H9 (cell line): Measurements from ENCODE around the gene GARIN5A. TPM values are rescaled to one million over a fixed set of nuclear protein-coding genes. Genes with fewer than 3 reads are reported as not detected.

ENCODE experiments used
- DNase-seq: peaks from one replicate; pipeline ENCODE4 v3.0.0-alpha.2; 2017
- H2AFZ ChIP-seq: one replicate; pipeline ENCODE4 v1.6.1; 2013; ENCODE audit warnings: mild to moderate bottlenecking, low read length, control low read depth, moderate library complexity
- H2AK5ac ChIP-seq: 2 replicates; pipeline ENCODE4 v1.6.1; 2013; ENCODE audit warnings: low read length, control low read depth, mixed read lengths; ENCODE audit not compliant: insufficient read length
- H2BK120ac ChIP-seq: one replicate; pipeline ENCODE4 v1.6.1; 2013; ENCODE audit warnings: low read depth, mild to moderate bottlenecking, low read length, control low read depth, inconsistent platforms; ENCODE audit not compliant: poor library complexity, severe bottlenecking
- H2BK12ac ChIP-seq: 2 replicates; pipeline ENCODE4 v1.6.1; 2013; ENCODE audit warnings: low read length, control low read depth, mixed read lengths, low read depth; ENCODE audit not compliant: insufficient read length
- H2BK15ac ChIP-seq: 2 replicates; pipeline ENCODE4 v1.6.1; 2013; ENCODE audit warnings: low read depth, low read length, control low read depth
- H2BK20ac ChIP-seq: one replicate; pipeline ENCODE4 v1.6.1; 2013; ENCODE audit warnings: low read depth, mild to moderate bottlenecking, low read length, control low read depth, inconsistent platforms; ENCODE audit not compliant: poor library complexity, severe bottlenecking
- H2BK5ac ChIP-seq: 2 replicates; pipeline ENCODE4 v1.6.1; 2013; ENCODE audit warnings: low read length, control low read depth, mixed read lengths; ENCODE audit not compliant: insufficient read length
- H3K14ac ChIP-seq: 2 replicates; pipeline ENCODE4 v1.6.1; 2013; ENCODE audit warnings: low read length, control low read depth; ENCODE audit not compliant: insufficient read depth
- H3K18ac ChIP-seq: 2 replicates; pipeline ENCODE4 v1.6.1; 2013; ENCODE audit warnings: low read depth, mild to moderate bottlenecking, mixed read lengths, low read length, control low read depth; ENCODE audit not compliant: insufficient read length
- H3K23ac ChIP-seq: 2 replicates; pipeline ENCODE4 v1.6.1; 2013; ENCODE audit warnings: low read length, control low read depth, mixed read lengths, low read depth; ENCODE audit not compliant: insufficient read length
- H3K23me2 ChIP-seq: 2 replicates; pipeline ENCODE4 v1.6.1; 2013; ENCODE audit warnings: low read depth, mild to moderate bottlenecking, mixed read lengths, low read length, control low read depth; ENCODE audit not compliant: insufficient read length, poor library complexity, severe bottlenecking
- H3K27ac ChIP-seq: 2 replicates; pipeline ENCODE4 v1.5.1; 2013; ENCODE audit warnings: low read length, control low read depth, mixed read lengths, low read depth; ENCODE audit not compliant: insufficient read length
- H3K27me3 ChIP-seq: 2 replicates; pipeline ENCODE4 v1.6.1; 2013; ENCODE audit warnings: low read length, control low read depth, inconsistent platforms; ENCODE audit not compliant: insufficient read depth
- H3K4ac ChIP-seq: 2 replicates; pipeline ENCODE4 v1.6.1; 2013; ENCODE audit warnings: low read depth, mild to moderate bottlenecking, control low read depth, inconsistent platforms, low read length, moderate library complexity
- H3K4me1 ChIP-seq: 2 replicates; pipeline ENCODE4 v1.6.1; 2013; ENCODE audit warnings: low read length, control low read depth, inconsistent platforms; ENCODE audit not compliant: insufficient read depth
- H3K4me2 ChIP-seq: 2 replicates; pipeline ENCODE4 v1.6.1; 2013; ENCODE audit warnings: low read length, control low read depth, mixed read lengths; ENCODE audit not compliant: insufficient read length, insufficient read depth
- H3K56ac ChIP-seq: 2 replicates; pipeline ENCODE4 v1.6.1; 2013; ENCODE audit warnings: low read depth, mild to moderate bottlenecking, mixed read lengths, low read length, control low read depth; ENCODE audit not compliant: insufficient read length
- H3K79me1 ChIP-seq: 2 replicates; pipeline ENCODE4 v1.6.1; 2013; ENCODE audit warnings: low read depth, mild to moderate bottlenecking, moderate library complexity, low read length, control low read depth, inconsistent platforms; ENCODE audit not compliant: insufficient read depth, poor library complexity, severe bottlenecking
- H3K79me2 ChIP-seq: 2 replicates; pipeline ENCODE4 v1.6.1; 2013; ENCODE audit warnings: low read length, control low read depth, inconsistent platforms; ENCODE audit not compliant: insufficient read depth
- H3K9ac ChIP-seq: 2 replicates; pipeline ENCODE4 v1.6.1; 2013; ENCODE audit warnings: low read length, control low read depth, mixed read lengths; ENCODE audit not compliant: insufficient read length; ENCODE audit errors: extremely low read depth
- H3K9me3 ChIP-seq: one replicate; pipeline ENCODE4 v1.6.1; 2013; ENCODE audit warnings: low read depth, low read length, inconsistent platforms; ENCODE audit not compliant: control insufficient read depth
- H3T11ph ChIP-seq: one replicate; pipeline ENCODE4 v1.6.1; 2013; ENCODE audit warnings: mild to moderate bottlenecking, low read length, control low read depth, inconsistent platforms
- H4K20me1 ChIP-seq: one replicate; pipeline ENCODE4 v1.6.1; 2013; ENCODE audit not compliant: control insufficient read depth, insufficient read length, insufficient read depth
- H4K5ac ChIP-seq: 2 replicates; pipeline ENCODE4 v1.6.1; 2013; ENCODE audit warnings: low read depth, mild to moderate bottlenecking, mixed read lengths, low read length, control low read depth; ENCODE audit not compliant: insufficient read length
- H4K8ac ChIP-seq: replicated peaks from 2 replicates; pipeline ENCODE4 v1.6.1; 2013; ENCODE audit warnings: low read length, control low read depth, mixed read lengths, low read depth; ENCODE audit not compliant: insufficient read length
- H4K91ac ChIP-seq: 2 replicates; pipeline ENCODE4 v1.6.1; 2013; ENCODE audit warnings: low read depth, mild to moderate bottlenecking, moderate library complexity, mixed read lengths, low read length, control low read depth; ENCODE audit not compliant: insufficient read length
- H3K27ac Mint-ChIP-seq, 3 experiments: 2 replicates in 2 of 3; 3 replicates in 1 of 3; pipeline ENCODE4 v1.8.0; 2020 to 2021; ENCODE audit warnings: mixed read lengths in 3 of 3, mild to moderate bottlenecking in 1 of 3, moderate library complexity in 1 of 3
- H3K27me3 Mint-ChIP-seq: 2 replicates; pipeline ENCODE4 v1.8.0; 2021; ENCODE audit warnings: low read depth, mild to moderate bottlenecking, moderate library complexity, mixed read lengths
- H3K36me3 Mint-ChIP-seq, 3 experiments: 2 replicates in 2 of 3; 3 replicates in 1 of 3; pipeline ENCODE4 v1.8.0; 2020 to 2021; ENCODE audit warnings: low read depth in 3 of 3, mixed read lengths in 3 of 3; ENCODE audit not compliant: insufficient read depth in 1 of 3
- H3K4me1 Mint-ChIP-seq, 2 experiments: 2 replicates each; pipeline ENCODE4 v1.8.0; 2020; ENCODE audit warnings: mixed read lengths in 2 of 2
- H3K4me3 Mint-ChIP-seq, 2 experiments: 2 replicates in 1 of 2; 3 replicates in 1 of 2; pipeline ENCODE4 v1.8.0; 2020 to 2021; ENCODE audit warnings: mild to moderate bottlenecking in 2 of 2, mixed read lengths in 2 of 2, moderate library complexity in 1 of 2
- H3K9me3 Mint-ChIP-seq, 2 experiments: 2 replicates in 1 of 2; 3 replicates in 1 of 2; pipeline ENCODE4 v1.8.0; 2020; ENCODE audit warnings: mild to moderate bottlenecking in 2 of 2, mixed read lengths in 2 of 2, moderate library complexity in 1 of 2
- CTCF ChIP-seq: fragments of 200-600 bp; sonication (generic); conservative IDR thresholded peaks from 3 replicates; pipeline ENCODE4 v1.8.0; 2021; ENCODE audit warnings: antibody characterized with exemption, mild to moderate bottlenecking
- WGBS: extraction: QIAGEN DNeasy Blood & Tissue Kit; methylation state at CpG from one replicate; pipeline ENCODE4 v1.1.7; 2013; ENCODE audit warnings: missing lambda C conversion rate, low lambda C conversion rate, mixed read lengths; ENCODE audit not compliant: insufficient read length; ENCODE audit errors: extremely low coverage; 5-methylcytosine and 5-hydroxymethylcytosine counted together
- total RNA-seq: library from RNA; stranded (reverse); gene quantifications from 2 replicates; pipeline ENCODE4 v1.2.1, GENCODE V29; 2021

GARIN5A gene
- total RNA-seq, 1 experiment from 2014 or later: 9.5 TPM

GRCh38 chr19:50509366-50509765, 32.7 kb upstream of the GARIN5A start:
- H2BK20ac ChIP-seq: no peak overlapping the region
- no peak overlapping the region for H3K18ac ChIP-seq
- H3K4me2 ChIP-seq: no peak overlapping the region
- Mint-ChIP-seq H3K9me3 (no peaks in the 10 kb centered on the region; a peak in 1 of 5 replicates), H3K27me3 (peaks cover 41% of the 10 kb centered on the region), H3K4me3 (peak overlapping the region in 1 of 2 experiments; percentile 3; a peak in 3 of 5 replicates), H3K27ac (no peak overlapping the region), H3K36me3 (no peaks in the 10 kb centered on the region; a peak in 1 of 7 replicates), H3K4me1 (peaks cover 7 to 25% of the 10 kb centered on the region in 2 experiments)
- TF ChIP-seq CTCF: no peak
- H2BK5ac ChIP-seq: no peak overlapping the region
- no peaks in the 10 kb centered on the region for H3K23me2 ChIP-seq
- no CpG with 5 or more reads among the region's 11 CpGs for WGBS
- no peak overlapping the region for H2BK12ac ChIP-seq
- no peak overlapping the region for H3K9ac ChIP-seq
- no peak for DNase-seq
- H2BK15ac ChIP-seq: no peak overlapping the region
- H3K23ac ChIP-seq: no peak overlapping the region
- H3K27me3 ChIP-seq: peaks cover 2% of the 10 kb centered on the region; the same call in 1 of the 2 replicates
- H3T11ph ChIP-seq: no peak overlapping the region
- no peak overlapping the region for H3K27ac ChIP-seq
- H2AFZ ChIP-seq: no peak overlapping the region
- H3K79me1 ChIP-seq: no peaks in the 10 kb centered on the region
- H2BK120ac ChIP-seq: no peak overlapping the region
- H3K4ac ChIP-seq: no peak overlapping the region
- no peaks in the 10 kb centered on the region for H4K20me1 ChIP-seq
- H3K4me1 ChIP-seq: no peaks in the 10 kb centered on the region
- no peak overlapping the region for H3K14ac ChIP-seq
- H4K91ac ChIP-seq: no peak overlapping the region
- H3K9me3 ChIP-seq: no peaks in the 10 kb centered on the region
- H4K8ac ChIP-seq: no peak overlapping the region
- H2AK5ac ChIP-seq: no peak overlapping the region
- no peak overlapping the region for H3K56ac ChIP-seq
- H3K79me2 ChIP-seq: no peaks in the 10 kb centered on the region
- no peak overlapping the region for H4K5ac ChIP-seq
